NCI-H1092 treated with DMSO at 0.1 percent for 48 hours (cell line): Measurements from ENCODE around the gene CENPP.

Source experiments
- DNase-seq: peaks from one replicate; lab custom pipeline; 2025; lab: John Stamatoyannopoulos, UW

The CENPP gene

GRCh38 chr9:92639124-92639523, 313.4 kb downstream of the CENPP start:
- no peak for DNase-seq

- DNase-seq, result no peak
Observed at GRCh38 chr9:92639791-92640271, 314.1 kb downstream of the CENPP start.

DNA sequence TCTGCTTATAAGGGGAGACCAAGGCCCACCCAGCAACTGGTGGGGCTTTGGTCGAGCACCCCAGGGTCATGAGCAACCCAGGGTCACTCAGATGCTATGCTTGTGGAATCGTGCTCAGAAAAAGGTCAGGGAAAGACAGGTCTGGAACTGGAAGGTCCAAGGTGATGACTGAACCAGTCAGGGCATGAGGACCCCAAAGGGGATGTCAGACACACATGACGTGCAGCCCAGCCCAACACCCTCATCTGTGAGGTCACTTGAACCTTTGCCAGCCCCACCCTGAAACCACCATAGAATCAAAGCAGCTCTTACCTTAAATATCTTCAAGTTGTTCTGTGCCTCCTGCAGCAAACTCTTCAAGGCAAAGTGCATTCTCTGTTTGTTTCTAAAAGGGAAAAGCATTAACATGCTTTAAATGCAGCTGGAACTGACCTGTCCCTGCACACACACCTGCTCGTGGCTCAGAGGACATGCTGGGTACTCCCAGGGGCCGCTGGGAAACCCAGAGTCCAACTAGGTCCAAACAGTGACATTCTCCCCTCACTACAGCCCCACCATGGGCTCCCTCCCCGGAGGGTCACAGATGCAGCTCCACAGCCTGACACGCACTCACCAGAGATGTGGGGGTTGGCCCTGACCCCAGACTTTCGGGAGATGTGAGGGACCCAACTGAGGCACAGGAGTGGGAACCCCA, 314.8 kb downstream of the CENPP start:
- no peak for DNase-seq

GRCh38 chr9:92641092-92641809, 315.5 kb downstream of the CENPP start:
- DNase-seq, result no peak

DNA sequence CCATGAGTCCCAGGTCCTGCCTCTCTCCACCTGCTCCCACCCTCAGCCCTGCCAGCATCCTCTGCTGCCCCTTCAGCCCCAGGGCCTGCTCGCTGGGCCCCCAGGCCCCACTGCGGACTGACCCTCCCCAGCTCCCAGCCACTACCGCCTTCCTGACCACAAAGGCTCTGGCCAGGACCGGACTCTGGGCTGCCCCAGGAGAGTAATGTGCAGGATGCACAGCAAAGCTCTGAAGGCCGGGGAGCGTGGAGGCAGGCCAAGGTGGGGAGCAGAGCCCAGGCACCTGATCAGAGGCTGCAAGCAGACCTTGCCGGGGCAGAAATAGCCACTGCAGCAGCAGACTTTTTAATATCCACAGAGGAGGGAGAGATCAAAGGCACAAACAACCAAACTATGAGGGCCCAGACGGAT, 316.3 kb downstream of the CENPP start:
- no peak for DNase-seq

DNA sequence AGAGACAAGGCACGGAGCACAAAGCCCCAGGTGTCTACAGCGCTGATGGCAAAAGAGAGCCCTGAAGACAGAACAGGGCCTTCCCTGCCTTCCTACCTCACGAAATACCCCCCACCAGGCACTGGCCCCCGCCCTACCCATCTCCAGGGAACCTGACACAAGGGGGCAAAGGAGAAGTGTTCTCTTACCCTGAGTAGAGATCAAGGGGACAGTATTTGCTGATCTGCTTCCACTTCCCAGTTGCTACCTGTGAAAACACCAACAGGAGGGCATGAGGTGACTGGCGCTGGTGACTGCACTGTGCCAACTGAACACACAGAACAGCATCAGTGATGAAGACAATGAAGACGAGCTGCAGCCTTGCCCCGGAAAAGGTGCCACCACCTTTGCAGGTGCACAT, 316.8 kb downstream of the CENPP start:
- no peak for DNase-seq

DNA sequence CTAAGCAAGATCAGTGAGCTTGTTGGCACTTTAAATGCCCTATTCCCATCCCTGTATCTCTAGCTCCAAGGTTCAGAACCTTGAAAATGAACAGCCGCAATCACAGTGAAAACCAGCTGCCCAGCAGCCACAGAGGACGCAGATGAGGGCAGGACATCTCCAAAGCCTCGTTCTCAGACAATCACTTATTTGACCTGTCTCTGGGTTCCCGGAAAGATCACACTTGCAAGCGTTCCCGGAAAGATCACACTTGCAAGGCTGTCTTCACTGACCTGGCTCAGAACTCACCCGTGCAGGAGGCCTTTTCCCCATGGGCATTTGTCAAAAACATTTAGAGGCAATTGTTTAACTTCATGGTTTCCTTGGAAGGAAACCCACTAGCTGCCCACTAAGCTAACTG, 318.5 kb downstream of the CENPP start:
- no peak for DNase-seq

GRCh38 chr9:92645041-92645440, 319.3 kb downstream of the CENPP start:
- no peak for DNase-seq

GRCh38 chr9:92647671-92648473, 322.1 kb downstream of the CENPP start:
- no peak for DNase-seq

GRCh38 chr9:92648474-92648971, 322.8 kb downstream of the CENPP start:
- no peak for DNase-seq

DNA sequence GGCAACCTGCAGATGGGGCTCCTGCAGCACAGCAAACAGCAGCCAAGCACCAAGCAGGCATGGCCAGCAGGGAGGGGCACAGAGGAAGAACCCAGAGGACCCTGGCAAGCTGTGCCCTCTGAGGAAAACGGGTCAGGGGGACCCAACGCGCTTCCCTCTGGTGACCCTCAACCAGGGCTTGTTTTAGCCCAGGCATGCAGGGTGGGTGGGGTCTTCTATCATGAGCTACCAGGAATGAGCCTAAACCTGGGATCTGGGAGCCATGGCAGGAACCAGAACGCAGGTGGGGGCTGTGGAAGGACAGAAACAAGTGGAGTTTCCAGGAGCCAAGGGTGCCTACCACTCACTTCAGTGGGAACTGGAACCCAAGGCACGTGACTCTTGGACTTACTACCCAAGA, 323.3 kb downstream of the CENPP start:
- no peak for DNase-seq

DNA sequence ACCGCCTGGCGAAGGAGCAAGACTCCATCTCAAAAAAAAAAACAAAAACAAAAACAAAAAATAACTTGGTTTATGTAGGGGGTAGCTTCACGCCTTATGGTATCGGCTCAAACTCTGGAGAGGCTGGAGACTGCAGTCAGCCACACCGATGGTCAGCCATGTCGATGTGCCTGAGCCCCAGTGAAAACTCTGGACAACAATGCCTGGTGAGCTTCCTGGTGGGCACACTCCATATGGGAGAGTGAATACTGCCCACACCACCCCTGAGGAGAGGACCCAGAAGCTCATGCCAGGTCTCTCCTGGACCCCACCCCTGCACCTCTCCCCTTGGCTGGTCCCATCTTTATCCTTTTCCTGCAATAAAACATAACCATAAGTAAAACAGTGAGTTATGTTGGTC, 324.5 kb downstream of the CENPP start:
- no peak for DNase-seq

GRCh38 chr9:92650839-92651621, 325.3 kb downstream of the CENPP start:
- no peak for DNase-seq

DNA sequence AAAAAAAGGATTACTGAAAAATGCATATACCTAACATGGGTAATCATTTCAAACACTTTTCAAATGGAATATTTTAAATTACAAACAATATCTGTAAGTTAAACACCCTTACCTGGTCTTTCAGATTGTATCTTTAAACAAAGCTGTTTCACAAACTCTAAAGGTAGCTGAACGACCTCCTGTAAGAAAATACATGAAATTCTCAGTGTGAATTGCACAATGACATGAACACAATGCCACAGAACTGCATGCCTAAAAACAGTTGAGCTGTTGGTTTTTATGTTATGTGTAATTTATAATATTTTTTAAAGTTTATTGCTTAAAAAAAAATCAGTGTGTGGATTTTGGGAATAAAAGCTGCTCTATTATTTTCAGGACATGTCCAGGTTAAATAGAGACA, 326.7 kb downstream of the CENPP start:
- no peak for DNase-seq

DNA sequence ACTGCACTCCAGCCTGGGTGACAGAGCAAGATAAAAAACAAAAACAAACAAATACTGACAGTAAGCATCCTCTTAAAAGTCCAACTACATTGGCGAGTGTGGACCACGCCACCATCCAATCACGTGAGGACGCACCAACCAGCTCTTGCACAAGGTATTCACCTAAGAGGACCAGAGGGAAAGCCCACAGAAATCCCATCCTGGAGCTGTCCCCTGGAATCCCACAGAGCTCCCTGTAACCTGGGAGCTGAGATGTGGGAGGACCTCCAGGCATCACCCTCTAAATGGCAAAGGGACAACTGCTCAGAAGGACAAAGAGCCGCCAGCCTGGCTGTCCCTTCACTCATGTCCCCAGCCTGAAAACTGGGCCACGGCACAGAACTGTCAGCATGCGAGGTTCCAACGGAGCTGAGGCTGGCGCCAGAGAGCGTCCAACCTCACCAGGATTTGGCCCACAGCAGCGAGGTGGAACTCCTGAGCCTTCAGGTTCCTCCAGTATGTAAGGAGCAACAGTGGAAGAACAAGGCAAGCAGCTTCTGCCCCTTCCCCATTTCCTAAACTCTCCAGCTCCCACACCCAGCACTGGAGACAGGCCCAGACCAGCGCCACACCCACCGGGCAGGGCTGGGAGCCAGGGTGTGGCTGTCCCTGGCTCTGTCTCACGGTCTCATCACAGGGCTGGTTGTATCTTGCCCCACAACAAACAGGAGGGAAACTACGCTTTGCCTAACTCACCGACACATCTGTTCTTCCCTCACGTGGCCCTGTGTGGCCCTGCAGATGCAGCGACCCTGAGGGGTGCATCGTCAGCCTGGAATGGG, 328.9 kb downstream of the CENPP start:
- DNase-seq, result no peak

DNA sequence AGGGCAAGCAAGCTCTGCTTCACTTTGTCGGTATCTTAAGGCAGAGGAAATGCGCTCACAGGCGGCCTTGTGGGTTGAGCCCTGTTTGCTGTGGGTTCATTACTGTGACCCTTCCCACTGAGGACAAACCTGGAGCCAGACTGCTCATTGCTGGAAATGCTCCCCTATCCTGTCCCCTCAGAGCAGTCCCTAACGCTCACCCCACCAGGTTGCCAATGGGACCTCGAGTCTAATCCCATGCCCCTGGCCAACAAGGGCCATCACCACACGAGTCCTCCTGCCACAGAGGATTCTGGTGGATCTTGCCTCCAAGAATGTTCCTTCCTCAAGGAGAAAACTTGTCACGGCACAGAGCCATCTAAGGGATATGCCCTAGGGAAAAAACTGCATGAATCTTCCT, 329.6 kb downstream of the CENPP start:
- DNase-seq, result no peak

GRCh38 chr9:92655896-92656536, 330.3 kb downstream of the CENPP start:
- no peak for DNase-seq

GRCh38 chr9:92656537-92656925, 330.8 kb downstream of the CENPP start:
- DNase-seq, result no peak

- DNase-seq, result no peak
Observed at GRCh38 chr9:92657296-92658094, 331.7 kb downstream of the CENPP start.

DNA sequence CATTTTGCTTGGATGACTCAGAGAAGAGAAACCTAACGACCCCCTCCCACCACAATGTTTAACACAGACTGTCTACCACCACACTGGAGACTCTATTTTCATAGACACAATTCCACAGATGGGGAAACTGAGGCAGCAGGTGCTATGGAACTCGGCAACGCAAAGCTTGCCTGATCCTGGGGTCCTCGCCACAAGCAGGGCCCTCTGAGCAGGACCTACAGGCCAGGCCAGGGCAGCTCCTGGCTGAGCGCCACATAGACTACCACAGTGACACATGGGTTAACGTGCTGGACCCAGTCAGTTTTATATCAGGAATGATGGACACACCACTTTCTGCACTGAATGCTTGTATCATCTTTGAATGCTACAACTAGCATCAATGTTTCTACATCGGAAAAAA, 332.4 kb downstream of the CENPP start:
- DNase-seq, result no peak
